Uterus (tissue), 2 donors: Measurements from ENCODE around the gene PPFIBP1.

Source experiments
- POLR2A ChIP-seq, 2 donors: fragments of 450-650 bp; IDR thresholded peaks; one replicate each; pipeline ENCODE4 v1.6.1; 2016; ENCODE audit warnings: antibody characterized with exemption in 2 of 2, mild to moderate bottlenecking in 1 of 2, moderate library complexity in 1 of 2
- TF ChIP-seq, protein P1 (sequence below), 4 experiments: fragments of 200-600 bp in 2 of 4; fragments of 450-650 bp in 2 of 4; sonication (generic) in 2 of 4; IDR thresholded peaks; one replicate each; pipeline ENCODE4 v1.5.1; 2016 to 2019; ENCODE audit warnings: antibody characterized with exemption in 4 of 4, mild to moderate bottlenecking in 2 of 4, moderate library complexity in 1 of 4

DNA sequence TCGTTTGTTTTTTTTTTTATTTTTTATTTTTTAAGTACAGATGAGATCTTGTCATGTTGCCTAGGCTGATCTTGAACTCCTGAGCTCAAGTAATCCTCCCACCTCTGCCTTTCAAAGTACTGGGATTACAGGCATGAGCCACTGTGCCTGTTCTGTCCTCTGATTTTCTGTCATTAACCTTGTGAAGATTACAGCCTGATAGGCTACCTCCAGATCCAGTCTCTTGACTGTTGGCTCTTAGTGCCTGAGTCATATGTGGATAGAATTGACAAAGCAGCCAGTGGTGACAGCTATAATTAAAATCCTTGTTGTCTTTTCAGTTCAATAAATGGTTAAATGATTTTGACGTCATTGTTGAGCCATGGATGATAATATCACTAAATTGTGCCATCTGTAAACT, 151.0 kb downstream of the PPFIBP1 start:
- TF ChIP-seq, protein P1, sequence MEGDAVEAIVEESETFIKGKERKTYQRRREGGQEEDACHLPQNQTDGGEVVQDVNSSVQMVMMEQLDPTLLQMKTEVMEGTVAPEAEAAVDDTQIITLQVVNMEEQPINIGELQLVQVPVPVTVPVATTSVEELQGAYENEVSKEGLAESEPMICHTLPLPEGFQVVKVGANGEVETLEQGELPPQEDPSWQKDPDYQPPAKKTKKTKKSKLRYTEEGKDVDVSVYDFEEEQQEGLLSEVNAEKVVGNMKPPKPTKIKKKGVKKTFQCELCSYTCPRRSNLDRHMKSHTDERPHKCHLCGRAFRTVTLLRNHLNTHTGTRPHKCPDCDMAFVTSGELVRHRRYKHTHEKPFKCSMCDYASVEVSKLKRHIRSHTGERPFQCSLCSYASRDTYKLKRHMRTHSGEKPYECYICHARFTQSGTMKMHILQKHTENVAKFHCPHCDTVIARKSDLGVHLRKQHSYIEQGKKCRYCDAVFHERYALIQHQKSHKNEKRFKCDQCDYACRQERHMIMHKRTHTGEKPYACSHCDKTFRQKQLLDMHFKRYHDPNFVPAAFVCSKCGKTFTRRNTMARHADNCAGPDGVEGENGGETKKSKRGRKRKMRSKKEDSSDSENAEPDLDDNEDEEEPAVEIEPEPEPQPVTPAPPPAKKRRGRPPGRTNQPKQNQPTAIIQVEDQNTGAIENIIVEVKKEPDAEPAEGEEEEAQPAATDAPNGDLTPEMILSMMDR (IDR thresholded peaks at IDR 0.05): no peak
- no peak for TF ChIP-seq POLR2A (IDR thresholded peaks at IDR 0.05)
